Neutrophil (primary cell): ENCODE measurements around the gene NR3C1.
"Not testable (repeated sequence)": the region's sequence is repeated elsewhere in the genome, so short reads cannot be mapped to it uniquely, and the experiment has no call there.

ENCODE experiments used
- H3K27ac ChIP-seq: fragments of 200-600 bp; sonication (generic); 2 replicates; pipeline ENCODE4 v1.5.1; 2016; ENCODE audit warnings: mild to moderate bottlenecking, moderate library complexity
- H3K27me3 ChIP-seq: fragments of 200-600 bp; sonication (generic); 2 replicates; pipeline ENCODE4 v1.6.0; 2016; ENCODE audit warnings: mild to moderate bottlenecking
- H3K36me3 ChIP-seq: fragments of 200-600 bp; sonication (generic); 2 replicates; pipeline ENCODE4 v1.5.1; 2017
- H3K4me1 ChIP-seq, 2 experiments: fragments of 200-600 bp in 1 of 2; sonication (generic) in 1 of 2; 1 replicate in 1 of 2; 2 replicates in 1 of 2; pipeline versions ENCODE4 v1.5.1 to v1.6.1; 2013 to 2016; ENCODE audit warnings: low read depth in 1 of 2, low read length in 1 of 2, mild to moderate bottlenecking in 1 of 2, moderate library complexity in 1 of 2; ENCODE audit not compliant: control insufficient read depth in 1 of 2, insufficient read depth in 1 of 2
- H3K4me3 ChIP-seq, 2 experiments: fragments of 200-600 bp in 1 of 2; sonication (generic) in 1 of 2; 1 replicate in 1 of 2; 2 replicates in 1 of 2; pipeline ENCODE4 v1.5.1; 2013 to 2016; ENCODE audit warnings: low read depth in 1 of 2, low read length in 1 of 2, mild to moderate bottlenecking in 1 of 2, moderate library complexity in 1 of 2
- H3K9me3 ChIP-seq: fragments of 200-600 bp; sonication (generic); 2 replicates; pipeline ENCODE4 v1.5.1; 2016
- TF ChIP-seq, protein P1 (sequence below): fragments of 200-600 bp; sonication (generic); IDR thresholded peaks from 2 replicates; pipeline ENCODE4 v1.5.1; 2016; ENCODE audit warnings: antibody characterized with exemption

NR3C1 gene

GRCh38 chr5:143328589-143329220 is 74.8 kb downstream of the NR3C1 start:
- Histone ChIP-seq H3K4me3 (no peak overlapping the region), H3K27ac (peak overlapping the region; percentile 26), H3K27me3 (no peaks in the 10 kb centered on the region), H3K36me3 (peaks cover 3% of the 10 kb centered on the region), H3K9me3 (no peaks in the 10 kb centered on the region), H3K4me1 (no peaks in the 10 kb centered on the region)
- TF ChIP-seq, protein P1, sequence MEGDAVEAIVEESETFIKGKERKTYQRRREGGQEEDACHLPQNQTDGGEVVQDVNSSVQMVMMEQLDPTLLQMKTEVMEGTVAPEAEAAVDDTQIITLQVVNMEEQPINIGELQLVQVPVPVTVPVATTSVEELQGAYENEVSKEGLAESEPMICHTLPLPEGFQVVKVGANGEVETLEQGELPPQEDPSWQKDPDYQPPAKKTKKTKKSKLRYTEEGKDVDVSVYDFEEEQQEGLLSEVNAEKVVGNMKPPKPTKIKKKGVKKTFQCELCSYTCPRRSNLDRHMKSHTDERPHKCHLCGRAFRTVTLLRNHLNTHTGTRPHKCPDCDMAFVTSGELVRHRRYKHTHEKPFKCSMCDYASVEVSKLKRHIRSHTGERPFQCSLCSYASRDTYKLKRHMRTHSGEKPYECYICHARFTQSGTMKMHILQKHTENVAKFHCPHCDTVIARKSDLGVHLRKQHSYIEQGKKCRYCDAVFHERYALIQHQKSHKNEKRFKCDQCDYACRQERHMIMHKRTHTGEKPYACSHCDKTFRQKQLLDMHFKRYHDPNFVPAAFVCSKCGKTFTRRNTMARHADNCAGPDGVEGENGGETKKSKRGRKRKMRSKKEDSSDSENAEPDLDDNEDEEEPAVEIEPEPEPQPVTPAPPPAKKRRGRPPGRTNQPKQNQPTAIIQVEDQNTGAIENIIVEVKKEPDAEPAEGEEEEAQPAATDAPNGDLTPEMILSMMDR: no peak

DNA sequence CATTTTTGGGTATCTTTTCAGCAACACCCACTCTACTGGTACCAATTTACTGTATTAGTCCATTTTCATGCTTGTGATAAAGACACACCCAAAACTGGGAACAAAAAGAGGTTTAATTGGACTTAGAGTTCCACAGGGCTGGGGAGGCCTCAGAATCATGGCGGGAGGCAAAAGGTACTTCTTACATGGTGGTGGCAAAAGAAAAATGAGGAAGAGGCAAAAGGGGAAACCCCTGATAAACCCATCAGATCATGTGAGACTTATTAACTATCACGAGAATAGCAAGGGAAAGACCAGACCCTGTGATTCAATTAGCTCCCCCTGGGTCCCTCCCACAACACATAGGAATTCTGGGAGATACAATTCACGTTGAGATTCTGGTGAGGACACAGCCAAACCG is 78.4 kb downstream of the NR3C1 start:
- peaks cover 9 to 12% of the 10 kb centered on the region in 2 experiments for H3K4me1 ChIP-seq
- not testable (repeated sequence) for H3K36me3 ChIP-seq, H3K27ac ChIP-seq, H3K4me3 ChIP-seq, H3K27me3 ChIP-seq, H3K9me3 ChIP-seq

DNA sequence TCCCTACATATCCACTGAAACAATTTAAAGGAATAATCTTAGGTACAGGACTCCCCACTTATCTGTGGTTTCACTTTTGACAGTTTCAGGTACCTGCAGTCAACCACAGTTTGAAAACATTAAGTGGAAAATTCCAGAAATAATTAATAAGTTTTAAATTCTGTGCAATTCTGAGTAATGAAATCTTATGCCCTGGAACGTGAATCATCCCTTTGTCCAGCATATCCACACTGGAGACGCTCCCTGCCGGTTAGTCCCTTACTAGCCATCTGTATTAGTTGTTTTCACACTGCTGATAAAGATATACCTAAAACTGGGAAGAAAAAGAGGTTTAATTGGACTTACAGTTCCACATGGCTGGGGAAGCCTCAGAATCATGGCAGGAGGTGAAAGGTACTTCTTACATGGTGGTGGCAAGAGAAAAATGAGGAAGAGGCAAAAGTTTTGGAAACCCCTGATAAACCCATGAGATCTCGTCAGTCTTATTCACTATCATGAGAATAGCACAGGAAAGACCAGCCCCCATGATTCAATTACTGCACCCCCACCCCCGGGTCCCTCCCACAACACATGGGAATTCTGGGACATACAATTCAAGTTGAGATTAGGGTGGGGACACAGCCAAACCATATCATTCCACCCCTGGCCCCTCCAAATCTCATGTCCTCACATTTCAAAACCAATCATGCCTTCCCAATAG is 80.4 kb downstream of the NR3C1 start:
- peaks cover 9 to 12% of the 10 kb centered on the region in 2 experiments for H3K4me1 ChIP-seq
- peak overlapping the region; percentile 60 for H3K27ac ChIP-seq
- H3K9me3 ChIP-seq, H3K36me3 ChIP-seq, H3K4me3 ChIP-seq, H3K27me3 ChIP-seq: not testable (repeated sequence)

GRCh38 chr5:143322176-143322575 is 81.3 kb downstream of the NR3C1 start:
- peak overlapping the region; percentile 60 for H3K27ac ChIP-seq

DNA sequence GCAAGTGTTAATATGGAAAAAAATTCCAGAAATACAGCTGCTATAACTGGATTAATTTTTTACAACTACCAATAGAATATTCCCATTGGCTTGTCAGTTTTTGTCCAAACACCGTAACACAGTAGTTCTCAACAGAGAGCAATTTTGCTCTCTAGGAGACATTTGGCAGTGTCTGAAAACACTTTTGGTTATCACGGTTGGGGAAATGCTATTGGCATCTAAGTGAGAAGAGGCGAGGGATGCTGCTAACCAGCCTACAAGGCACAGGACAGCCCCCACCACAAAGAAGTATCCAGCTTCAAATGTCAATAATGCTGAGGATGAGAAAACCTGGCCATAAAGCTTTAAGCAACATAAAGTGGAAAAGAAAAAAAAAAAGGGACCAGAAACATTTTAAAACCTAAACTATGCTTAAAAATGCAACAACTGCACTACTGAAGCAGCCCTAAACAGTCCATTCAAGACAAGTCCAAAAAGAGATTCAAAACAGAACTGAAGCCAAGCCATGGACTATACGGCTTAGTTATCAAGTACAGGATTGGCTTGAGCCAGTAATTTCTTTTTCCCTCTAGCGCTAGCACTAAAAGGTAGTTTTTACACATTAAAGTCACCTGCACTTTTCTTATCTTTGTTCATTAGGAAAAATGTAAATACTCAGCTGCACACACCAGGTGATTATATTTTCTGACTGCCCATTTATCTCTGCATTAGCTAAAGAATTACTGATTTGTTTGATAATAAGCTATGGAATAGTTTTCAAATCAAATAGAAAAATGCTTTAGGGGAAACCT is 83.9 kb downstream of the NR3C1 start:
- H3K4me1 ChIP-seq: peaks cover 9 to 19% of the 10 kb centered on the region in 2 experiments
- H3K27me3 ChIP-seq: no peaks in the 10 kb centered on the region
- no peaks in the 10 kb centered on the region for H3K9me3 ChIP-seq
- no peak overlapping the region for H3K4me3 ChIP-seq
- H3K36me3 ChIP-seq: no peaks in the 10 kb centered on the region
- TF ChIP-seq, protein P1: no peak
- no peak overlapping the region for H3K27ac ChIP-seq

More at GRCh38 chr5:143322176-143322575, 81.3 kb downstream of the NR3C1 start:
- Histone ChIP-seq H3K4me1 (peaks cover 9 to 12% of the 10 kb centered on the region in 2 experiments), H3K27me3 (no peaks in the 10 kb centered on the region), H3K9me3 (no peaks in the 10 kb centered on the region), H3K36me3 (no peaks in the 10 kb centered on the region), H3K4me3 (no peak overlapping the region)
- TF ChIP-seq, protein P1: no peak

DNA sequence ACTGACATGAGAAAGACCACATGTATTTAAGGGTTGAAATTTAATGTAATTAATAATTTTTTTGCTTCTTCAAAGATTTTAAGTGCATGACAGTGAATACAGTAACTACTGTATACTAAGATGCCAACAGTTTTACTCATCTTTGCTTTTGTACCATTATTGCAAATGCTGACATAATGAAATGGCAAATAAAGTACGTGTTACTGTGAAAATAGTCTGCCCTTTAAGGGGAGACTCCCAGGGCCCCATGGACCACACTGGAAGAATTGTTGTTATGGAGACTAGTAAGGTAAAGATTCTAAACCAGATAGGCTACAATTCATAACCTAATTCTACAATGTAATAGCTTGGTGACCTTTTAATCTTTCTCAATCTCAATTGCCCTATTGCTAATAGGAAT is 84.7 kb downstream of the NR3C1 start:
- no peak overlapping the region for H3K4me3 ChIP-seq
- TF ChIP-seq, protein P1: no peak
- no peaks in the 10 kb centered on the region for H3K27me3 ChIP-seq
- H3K4me1 ChIP-seq: peaks cover 9 to 19% of the 10 kb centered on the region in 2 experiments
- H3K9me3 ChIP-seq: no peaks in the 10 kb centered on the region
- peaks cover 2% of the 10 kb centered on the region for H3K36me3 ChIP-seq
- no peak overlapping the region for H3K27ac ChIP-seq
